Heart right ventricle (tissue), 16 donors: ENCODE measurements around the gene SMURF1. TPM values are rescaled to one million over a fixed set of nuclear protein-coding genes. Genes with fewer than 3 reads are reported as not detected.

Experiments used
- ATAC-seq, 8 donors: fragments of 200-7000 bp; cut with Tn5 transposase; one replicate each; pipeline ENCODE4 v1.9.1; 2020; ENCODE audit warnings: mild to moderate bottlenecking in 8 of 8, moderate library complexity in 8 of 8, moderate number of reproducible peaks in 1 of 8
- DNase-seq, 2 donors: peaks; one replicate each; pipeline ENCODE4 v3.0.0-alpha.2; 2020
- H3K27ac ChIP-seq, 10 donors: fragments of 200-600 bp; sonication (generic) in 2 of 10; one replicate each; pipeline versions ENCODE4 v1.5.0 to v1.8.0; 2020 to 2022; ENCODE audit warnings: mild to moderate bottlenecking in 3 of 10
- H3K27me3 ChIP-seq, 7 donors: fragments of 200-600 bp; one replicate each; pipeline ENCODE4 v1.8.0; 2021 to 2022; ENCODE audit warnings: mild to moderate bottlenecking in 2 of 7
- H3K36me3 ChIP-seq, 9 donors: fragments of 200-600 bp; sonication (generic) in 1 of 9; one replicate each; pipeline versions ENCODE4 v1.5.0 to v1.8.0; 2020 to 2022; ENCODE audit warnings: mild to moderate bottlenecking in 2 of 9
- H3K4me1 ChIP-seq, 9 donors: fragments of 200-600 bp; sonication (generic) in 1 of 9; one replicate each; pipeline versions ENCODE4 v1.5.0 to v1.8.0; 2020 to 2022; ENCODE audit warnings: mild to moderate bottlenecking in 4 of 9
- H3K4me3 ChIP-seq, 10 donors: fragments of 200-600 bp; sonication (generic) in 2 of 10; one replicate each; pipeline versions ENCODE4 v1.5.0 to v1.8.0; 2020 to 2022; ENCODE audit warnings: mild to moderate bottlenecking in 7 of 10, moderate library complexity in 2 of 10
- H3K9me3 ChIP-seq, 11 donors: fragments of 200-600 bp in 10 of 11; sonication (generic) in 2 of 11; one replicate each; pipeline versions ENCODE4 v1.5.0 to v1.8.0; 2013 to 2022; ENCODE audit warnings: mild to moderate bottlenecking in 2 of 11, control low read depth in 1 of 11, moderate library complexity in 1 of 11
- CTCF ChIP-seq, 9 donors: fragments of 200-600 bp; sonication (generic) in 2 of 9; IDR thresholded peaks; one replicate each; pipeline versions ENCODE4 v1.5.0 to v1.8.0; 2021 to 2022; ENCODE audit warnings: antibody characterized with exemption in 9 of 9, mild to moderate bottlenecking in 5 of 9, moderate library complexity in 1 of 9
- WGBS, 2 donors: extraction: QIAGEN DNeasy Blood & Tissue Kit; methylation state at CpG; one replicate each; pipeline ENCODE4 v1.1.7; 2013; ENCODE audit warnings: inconsistent platforms in 1 of 2; 5-methylcytosine and 5-hydroxymethylcytosine counted together
- intact Hi-C, 10 donors: fragments of 100-400 bp; cut with DNase I; formaldehyde crosslinking; loops; one replicate each; pipeline versions ENCODE4 v1.11.1 to v1.14.2; 2022
- polyA plus RNA-seq, 2 donors: library from polyadenylated mRNA; stranded (reverse); fragments of 200-250 nt; gene quantifications; one replicate each; pipeline ENCODE4 v1.2.3, GENCODE V29; 2013
- total RNA-seq, 10 donors: library from RNA; stranded (reverse); fragmentation: NEBNext Ultra II Directional in 3 of 10; extraction: Animal tissue kit (Norgen Biotek cat#: 25700) in 3 of 10; gene quantifications; one replicate each; pipeline versions ENCODE4 v1.2.1 to v1.2.4, GENCODE V29; 2021 to 2023
- donor health status: Arrhythmogenic right ventricular cardiomyopathy.
- donor health status: ischemic (EF 13 %, LVEDD 7.1; RV severe dilation, severe dysfunction).
- donor health status: healthy with polysubstance abuse.
- donor health status: DM: no; HTN: yes; CAD: no.
- donor health status: DM: no; HTN: no; CAD: no.
- donor health status: ischemic (EF 25% LVEDD 6.9; RV normal size, moderate dysfunction).
- donor health status: ischemic (EF 25% LVEDD 5.7; RV mildly dilated, moderate dysfunction).
- donor health status: healthy.
- donor health status: DM: yes; HTN: yes; CAD: no.
- donor health status: Ischemic cardiomyopathy.
- donor health status: ischemic (EF 35%, LVEDD 5.7; RV mildly dilated, moderate dysfunction).
- donor health status: nonischemic (EF 11% LVEDD 7.7; RV severe dilation, severe dysfunction).
- donor health status: DM: yes; HTN: yes; CAD: no.
- donor health status: PGD.
- donor health status: ischemic (EF 29% LVEDD 5.4; RV normal size, mild dysfunction).
- donor health status: nonischemic (EF 23%, LVEDD 6.1; RV moderate dilation, normal function).

Gene SMURF1
- total and polyA plus RNA-seq, 12 donors, result 4.2 to 14.7 (median 10.8) TPM

GRCh38 chr7:99080679-99081078 is 63.2 kb downstream of the SMURF1 start:
- WGBS, 2 donors, result 71 to 78% methylated on average over 6 of the region's 6 CpGs
- no peak overlapping the region for H3K27ac ChIP-seq
- intact Hi-C loops, result loop anchor here in 1 of 10 donors (10.0 kb wide), 1 partner anchor 64 kb away; the partner anchor contains the start of gene SMURF1
- peak in 4 of 8 donors; percentile 31 to 47 (median 41) for ATAC-seq
- H3K36me3 ChIP-seq, result no peaks in the 10 kb centered on the region
- H3K4me1 ChIP-seq, result peaks cover 3 to 43% (median 13%) of the 10 kb centered on the region in 9 donors
- no peaks in the 10 kb centered on the region for H3K27me3 ChIP-seq
- H3K4me3 ChIP-seq, result no peak overlapping the region
- no peak for TF ChIP-seq CTCF (IDR thresholded peaks at IDR 0.05)
- H3K9me3 ChIP-seq, result no peaks in the 10 kb centered on the region
- no peak for DNase-seq

GRCh38 chr7:99079104-99079503 is 64.8 kb downstream of the SMURF1 start:
- intact Hi-C loops, result no loop called here
- Histone ChIP-seq H3K27me3 (no peaks in the 10 kb centered on the region), H3K4me1 (peaks cover 3 to 43% (median 14%) of the 10 kb centered on the region in 9 donors), H3K9me3 (no peaks in the 10 kb centered on the region), H3K4me3 (no peak overlapping the region), H3K36me3 (no peaks in the 10 kb centered on the region), H3K27ac (peak overlapping the region in 1 of 10 donors; percentile 33)
- ATAC-seq, result peak in 7 of 8 donors; percentile 39 to 60 (median 42)
- WGBS, 2 donors, result 61 to 70% methylated on average over 9 of the region's 9 CpGs
- no peak for TF ChIP-seq CTCF (IDR thresholded peaks at IDR 0.05)
- no peak for DNase-seq

GRCh38 chr7:99078416-99078815 is 65.5 kb downstream of the SMURF1 start:
- H3K4me1 ChIP-seq, result peaks cover 3 to 40% (median 14%) of the 10 kb centered on the region in 9 donors
- DNase-seq (no peak), ATAC-seq (no peak)
- no peaks in the 10 kb centered on the region for H3K27me3 ChIP-seq
- 88 to 95% methylated on average over 6 of the region's 6 CpGs for WGBS, 2 donors
- no peaks in the 10 kb centered on the region for H3K36me3 ChIP-seq
- no peak overlapping the region for H3K4me3 ChIP-seq
- H3K9me3 ChIP-seq, result no peaks in the 10 kb centered on the region
- no peak for TF ChIP-seq CTCF (IDR thresholded peaks at IDR 0.05)
- H3K27ac ChIP-seq, result no peak overlapping the region
- intact Hi-C loops, result no loop called here

- Histone ChIP-seq H3K27ac (no peak overlapping the region), H3K27me3 (no peaks in the 10 kb centered on the region), H3K4me3 (no peak overlapping the region), H3K9me3 (no peaks in the 10 kb centered on the region), H3K36me3 (no peaks in the 10 kb centered on the region), H3K4me1 (peaks cover 3 to 48% (median 16%) of the 10 kb centered on the region in 9 donors)
- TF ChIP-seq CTCF (IDR thresholded peaks at IDR 0.05), result no peak
- 95% methylated on average over 10 of the region's 10 CpGs for WGBS, 2 donors
- ATAC-seq (no peak), DNase-seq (no peak)
- intact Hi-C loops, result no loop called here
Observed at GRCh38 chr7:99076615-99077014, 67.3 kb downstream of the SMURF1 start.
